ENCODE data around the gene BICC1. TPM values are rescaled to one million over a fixed set of nuclear protein-coding genes. Genes with fewer than 3 reads are reported as not detected.

Gene BICC1
- total and polyA plus RNA-seq, 2 of the 4 experiments (the other 2 are of a cell fraction): 5.7 to 42.5 TPM

- TF ChIP-seq RFX5 (IDR thresholded peaks at IDR 0.05; ENCODE audit: low read depth, low read length) (no peak), SMC3 (IDR thresholded peaks at IDR 0.05; ENCODE audit: low read depth, low read length) (no peak), BHLHE40 (IDR thresholded peaks at IDR 0.05; ENCODE audit: low read depth, low read length) (no peak), ELK1 (IDR thresholded peaks at IDR 0.05; ENCODE audit: borderline replicate concordance, low read depth, low read length) (no peak), RCOR1 (IDR thresholded peaks at IDR 0.05; ENCODE audit: insufficient replicate concordance, low read length) (no peak)
- POLR2A ChIA-PET (ENCODE audit: unreplicated experiment): no interaction called here
- Histone ChIP-seq H3K14ac (replicated peaks; ENCODE audit: low read depth, low read length) (no peak overlapping the region), H3K18ac (ENCODE audit: low read depth, low read length) (no peak overlapping the region; the same call in 1 of the 2 replicates), H3K27me3 (ENCODE audit: control insufficient read depth, insufficient read depth, low read length) (no peaks in the 10 kb centered on the region), H4K91ac (ENCODE audit: insufficient read depth, low read depth, low read length) (peak overlapping the region; percentile 54; the same call in 1 of the 2 replicates), H3K4me2 (ENCODE audit: low read depth, low read length) (no peak overlapping the region), H3K4me3 (ENCODE audit: insufficient read depth, low read depth, low read length) (no peak overlapping the region), H2AK9ac (replicated peaks; ENCODE audit: low read depth, low read length, poor library complexity) (no peak overlapping the region), H2BK20ac (ENCODE audit: low read depth, low read length) (no peak overlapping the region), H4K20me1 (ENCODE audit: insufficient read depth, low read length) (peaks cover 4% of the 10 kb centered on the region; the same call in 1 of the 2 replicates), H4K5ac (ENCODE audit: low read depth, low read length) (no peak overlapping the region), H3K23ac (ENCODE audit: low read depth, low read length) (no peak overlapping the region), H3K9me1 (ENCODE audit: insufficient read depth, low read length) (peaks cover 14% of the 10 kb centered on the region), H4K8ac (ENCODE audit: low read depth in 2 of 2, low read length in 2 of 2) (no peak overlapping the region), H3K79me1 (ENCODE audit: low read depth in 1 of 2, low read length in 2 of 2) (peaks cover 38 to 49% of the 10 kb centered on the region in 2 experiments), H2BK120ac (ENCODE audit: low read depth, low read length) (no peak overlapping the region), H2AK5ac (ENCODE audit: low read depth, low read length) (no peak overlapping the region), H2BK5ac (ENCODE audit: low read depth, low read length, poor library complexity, severe bottlenecking) (no peak overlapping the region), H3K9ac (ENCODE audit: low read depth, low read length) (no peak overlapping the region), H3K9me3 (ENCODE audit: control insufficient read depth, insufficient read depth, low read length) (0 out of 2 replicates have a peak, but pooled peaks cover 2% of the 10 kb centered on the region), H3K4me1 (ENCODE audit: control insufficient read depth, insufficient read depth, low read length) (peaks cover 13% of the 10 kb centered on the region), H3K4ac (ENCODE audit: low read depth, low read length) (no peak overlapping the region), H3K36me3 (ENCODE audit: control insufficient read depth, insufficient read depth, low read length) (no peaks in the 10 kb centered on the region), H3K56ac (ENCODE audit: extremely low read depth, insufficient read depth, low read length) (no peak overlapping the region), H2AFZ (replicated peaks; ENCODE audit: low read length, poor library complexity) (no peak overlapping the region), H2BK15ac (ENCODE audit: low read depth, low read length) (no peak overlapping the region), H3K27ac (ENCODE audit: insufficient read depth, low read length) (no peak overlapping the region)
- no CpG with 5 or more reads among the region's 5 CpGs for WGBS, 2 experiments (ENCODE audit: extremely low coverage in 2 of 2, insufficient read length in 1 of 2)
- dilution Hi-C loops (cut with HindIII; ENCODE audit: low sequenced_read_pairs, unreplicated experiment) (no loop called here), intact Hi-C loops (cut with micrococcal nuclease) (no loop called here), in situ Hi-C loops (cut with MboI; ENCODE audit: low sequenced_read_pairs) (no loop called here)
- ATAC-seq (ENCODE audit: low read depth) (no peak), DNase-seq (no peak)
- CTCF ChIA-PET: no interaction called here
- BruUV-seq (replicated peaks): no TSS peak
Measured at GRCh38 chr10:58698777-58699356, 186.2 kb downstream of the BICC1 start.

All from IMR-90 (cell line).